Bone marrow (tissue), 2 donors: ENCODE data around the gene GRID1.
"Not testable (repeated sequence)": the region's sequence is repeated elsewhere in the genome, so short reads cannot be mapped to it uniquely, and the experiment has no call there.

Experiments
- DNase-seq, 2 donors: peaks; one replicate each; lab custom pipeline; 2025; lab: John Stamatoyannopoulos, UW

The GRID1 gene

DNA sequence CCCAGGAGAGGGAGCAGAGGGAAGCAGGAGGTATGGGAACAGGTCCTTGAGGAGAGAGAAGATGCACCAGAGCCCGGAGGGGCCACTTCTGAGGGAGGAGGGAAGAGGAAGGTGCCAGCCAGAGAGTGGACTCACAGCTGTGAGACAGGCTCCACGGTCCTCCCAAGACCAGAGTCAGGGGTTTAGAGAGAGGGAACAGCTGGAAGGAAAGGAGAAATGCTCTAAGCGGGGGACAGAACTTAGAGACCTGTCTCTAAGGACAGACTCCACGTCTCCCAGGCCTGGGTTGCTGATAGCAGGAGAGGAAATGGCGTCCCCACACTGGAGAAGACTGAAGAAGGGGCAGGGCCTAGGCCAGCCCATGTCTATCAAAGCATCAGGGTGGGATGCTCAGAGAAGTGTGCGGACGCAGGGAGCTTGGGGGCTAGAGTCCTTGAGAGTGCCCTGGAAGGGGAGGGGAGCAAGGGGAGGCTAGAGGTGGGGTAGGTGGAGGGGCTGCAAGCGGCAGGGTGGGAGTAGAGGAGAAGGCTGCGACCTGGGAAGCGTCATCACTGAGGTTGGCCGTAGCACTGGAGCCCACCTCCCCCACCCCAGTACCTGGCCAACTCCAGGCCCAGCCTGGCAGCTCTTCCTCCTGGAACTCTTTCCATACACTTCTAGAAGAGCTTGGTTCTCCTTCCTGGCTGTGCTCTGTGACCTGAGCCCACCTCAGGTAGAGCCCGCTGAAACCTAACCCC, 25.6 kb upstream of the GRID1 start:
- DNase-seq, result no peak

DNA sequence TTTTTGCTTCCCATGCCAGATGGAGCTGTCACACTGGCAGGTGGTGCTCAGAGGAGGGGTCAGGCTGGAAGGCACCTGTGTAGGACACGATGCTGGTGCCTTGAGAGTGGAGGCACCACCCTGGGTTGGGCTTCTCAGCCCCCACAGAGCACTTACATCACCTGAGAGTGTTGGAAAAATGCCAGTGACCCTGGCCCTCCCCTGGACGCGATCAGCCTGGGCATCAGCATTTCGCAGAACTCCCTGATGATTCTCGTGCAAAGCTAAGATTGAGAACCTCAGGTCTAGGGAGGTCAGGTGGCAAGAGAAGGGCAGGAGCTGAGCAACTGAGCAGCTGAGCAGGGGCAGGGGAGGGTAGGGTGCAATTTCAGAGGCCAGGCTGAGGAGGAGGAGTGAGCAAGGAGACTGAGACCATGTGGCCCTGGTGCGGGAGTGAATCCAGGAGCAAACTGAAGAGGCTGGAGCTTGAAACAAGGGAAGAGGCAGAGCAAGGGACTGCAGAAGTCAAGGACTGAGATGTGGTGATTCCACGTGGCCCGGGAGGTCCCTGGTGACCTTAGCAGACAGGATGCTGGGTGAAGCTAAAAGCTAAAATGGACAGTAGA, 24.7 kb upstream of the GRID1 start:
- no peak for DNase-seq

DNA sequence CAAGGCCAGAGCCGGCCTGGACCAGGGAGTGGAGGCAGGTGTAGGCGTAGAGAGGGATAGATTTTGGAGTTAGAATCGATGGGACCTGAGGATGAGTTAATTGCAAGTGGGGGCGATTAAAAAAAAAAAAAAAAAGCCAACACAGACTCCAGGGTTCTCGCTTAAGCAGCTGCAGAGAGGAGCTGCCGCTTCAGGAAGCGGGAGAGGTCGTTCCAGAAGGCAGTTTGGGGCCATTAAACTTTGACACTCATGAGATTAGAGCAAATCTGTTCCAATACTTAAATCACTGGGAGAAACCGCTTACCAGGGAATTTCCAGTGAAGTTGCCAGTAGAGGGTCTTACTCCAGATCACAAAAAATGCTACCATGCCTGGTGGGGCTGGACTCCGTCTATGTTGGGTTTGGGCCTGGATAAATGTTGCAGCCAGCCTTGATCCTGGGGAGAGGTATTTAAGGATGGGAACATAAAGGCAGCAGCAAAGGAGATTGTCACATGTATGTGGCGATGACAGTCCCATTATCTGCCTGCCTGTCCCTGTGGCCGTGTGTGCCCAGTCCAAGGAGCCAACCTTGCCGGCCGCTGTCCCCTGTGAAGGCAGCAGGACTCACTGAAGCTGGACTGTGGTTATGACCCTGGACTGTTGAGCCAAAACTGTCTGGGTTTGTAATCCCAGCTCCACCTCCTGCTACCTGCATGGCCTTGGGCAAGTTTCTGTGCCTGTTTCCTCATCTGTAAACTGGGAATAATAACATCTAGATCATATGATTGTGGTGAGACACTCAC, 23.9 kb upstream of the GRID1 start:
- DNase-seq, result no peak

- no peak for DNase-seq
Measured at GRCh38 chr10:86389441-86390193, 23.0 kb upstream of the GRID1 start.

GRCh38 chr10:86389109-86389440, 22.5 kb upstream of the GRID1 start:
- DNase-seq, result not testable (repeated sequence)

DNA sequence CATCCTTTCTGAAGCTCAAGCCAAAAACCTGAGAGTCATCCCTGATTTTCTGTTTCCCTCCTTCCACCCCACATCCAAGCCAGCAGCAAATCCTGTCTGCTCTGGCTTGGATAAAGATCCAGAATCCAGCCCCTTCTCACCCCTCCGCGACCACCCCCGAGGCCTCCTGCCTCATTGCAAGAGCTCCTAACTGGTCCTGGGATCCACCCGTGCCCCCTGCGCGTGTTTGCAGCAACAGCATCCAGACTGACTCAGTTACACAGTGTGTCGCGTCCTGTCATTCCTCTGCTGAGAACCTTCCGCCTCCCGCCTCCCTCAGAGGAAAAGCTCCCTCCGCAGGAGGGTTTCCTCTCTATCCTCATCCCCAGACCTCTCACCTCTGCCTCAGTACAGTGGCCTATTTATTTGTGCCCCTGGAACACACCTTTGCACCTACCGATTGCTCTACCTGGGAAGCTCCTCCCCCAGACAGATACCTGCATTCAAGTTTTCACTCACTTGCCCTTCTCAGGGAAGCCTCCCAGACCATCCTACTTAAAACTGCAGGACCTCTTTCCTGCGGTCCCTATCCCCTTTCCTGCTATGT, 21.6 kb upstream of the GRID1 start:
- no peak for DNase-seq

DNA sequence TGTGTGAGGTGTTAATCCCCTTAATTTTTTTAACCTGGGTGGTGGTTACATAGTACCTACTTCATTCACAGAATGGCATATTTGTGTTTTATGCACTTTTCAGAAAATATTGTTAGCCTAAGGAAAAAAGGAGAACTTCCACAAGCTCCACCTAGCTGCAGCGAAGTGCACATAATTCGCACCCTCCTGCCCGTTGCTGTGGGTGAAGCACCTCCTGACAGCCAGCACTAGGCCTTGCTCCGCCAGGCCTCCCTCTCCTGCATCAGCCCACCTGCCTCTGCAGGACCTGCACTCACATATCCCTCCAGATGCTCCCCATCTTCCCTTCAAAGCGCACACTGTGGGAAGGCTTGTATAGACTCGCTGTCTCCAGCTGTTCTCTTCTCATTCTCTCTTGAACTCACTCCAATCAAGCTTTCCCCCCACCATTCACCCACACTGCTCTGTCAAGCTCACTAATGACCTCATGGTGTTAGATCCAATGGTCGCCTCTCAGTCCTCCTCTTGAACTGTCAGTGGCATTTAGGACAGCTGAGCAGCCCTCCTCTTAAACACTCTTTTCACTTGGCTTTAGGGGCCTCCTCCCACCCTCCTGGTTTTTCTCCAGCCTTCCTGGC, 20.7 kb upstream of the GRID1 start:
- DNase-seq, result no peak

DNA sequence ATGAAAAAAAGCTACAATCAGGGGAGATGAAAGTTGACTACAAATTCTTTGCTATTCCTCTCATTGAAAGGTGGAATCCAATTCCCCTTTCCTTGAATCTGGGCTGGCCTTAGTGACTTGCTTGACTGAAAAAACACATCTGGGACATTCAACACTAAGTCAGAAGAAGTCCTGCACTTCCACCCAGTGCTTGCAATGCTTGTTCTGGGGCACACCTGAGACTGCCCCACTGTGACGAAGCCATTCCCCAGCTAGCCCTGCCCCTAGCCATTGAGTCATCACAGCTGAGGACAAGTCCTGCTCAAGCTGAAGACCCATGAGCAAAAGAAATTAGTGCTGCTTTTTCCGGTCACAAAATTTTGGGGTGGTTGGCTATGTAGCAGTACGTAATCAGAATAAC, 19.2 kb upstream of the GRID1 start:
- no peak for DNase-seq

GRCh38 chr10:86377797-86378146, 11.2 kb upstream of the GRID1 start:
- DNase-seq, result no peak

GRCh38 chr10:86376852-86377796, 10.5 kb upstream of the GRID1 start:
- peak in 1 of 2 donors; percentile 60 for DNase-seq

GRCh38 chr10:86376403-86376802, 9.8 kb upstream of the GRID1 start:
- no peak for DNase-seq

DNA sequence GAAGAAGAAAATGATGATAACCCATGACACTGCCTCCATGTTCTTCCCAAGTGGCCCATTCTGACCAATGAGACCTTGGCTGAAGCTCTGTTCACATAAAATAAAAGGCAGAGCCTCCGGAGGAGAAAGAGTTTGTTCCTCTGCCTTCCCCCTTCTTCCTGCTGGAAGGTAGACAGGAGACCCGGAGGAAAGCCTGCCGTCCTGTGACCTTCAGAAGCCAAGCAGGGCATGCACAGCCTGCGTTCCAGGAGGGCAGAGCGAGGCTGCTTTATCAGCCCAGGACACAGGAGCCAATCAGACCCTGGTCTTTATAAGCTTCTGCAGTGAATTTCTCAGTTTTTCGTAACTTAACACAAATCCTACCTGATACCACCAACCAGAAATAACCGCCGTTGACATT, 8.6 kb upstream of the GRID1 start:
- DNase-seq, result no peak

GRCh38 chr10:86374664-86375063, 8.1 kb upstream of the GRID1 start:
- no peak for DNase-seq

- DNase-seq, result no peak
Measured at GRCh38 chr10:86373828-86374227, 7.2 kb upstream of the GRID1 start.

DNA sequence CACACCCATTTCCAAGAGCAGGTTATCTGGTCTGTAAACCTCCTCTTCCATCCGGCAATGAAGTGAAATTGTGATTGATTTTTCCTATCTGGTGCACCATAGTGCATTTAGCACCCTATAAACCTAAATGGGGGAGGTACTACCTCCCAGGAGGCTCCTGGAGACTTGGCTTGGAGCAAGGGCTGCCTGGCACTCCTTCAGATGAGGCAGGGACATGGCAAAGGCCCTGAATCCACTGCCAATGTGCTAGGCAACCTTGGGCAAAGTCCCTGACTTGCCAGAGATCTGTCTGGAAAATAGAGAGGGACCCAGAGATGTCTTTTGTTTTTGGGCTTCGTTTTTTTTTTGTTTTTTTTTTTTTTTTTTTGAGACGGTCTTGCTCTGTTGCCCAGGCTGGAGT, 6.7 kb upstream of the GRID1 start:
- DNase-seq, result no peak

- no peak for DNase-seq
Measured at GRCh38 chr10:86372784-86373239, 6.2 kb upstream of the GRID1 start.

DNA sequence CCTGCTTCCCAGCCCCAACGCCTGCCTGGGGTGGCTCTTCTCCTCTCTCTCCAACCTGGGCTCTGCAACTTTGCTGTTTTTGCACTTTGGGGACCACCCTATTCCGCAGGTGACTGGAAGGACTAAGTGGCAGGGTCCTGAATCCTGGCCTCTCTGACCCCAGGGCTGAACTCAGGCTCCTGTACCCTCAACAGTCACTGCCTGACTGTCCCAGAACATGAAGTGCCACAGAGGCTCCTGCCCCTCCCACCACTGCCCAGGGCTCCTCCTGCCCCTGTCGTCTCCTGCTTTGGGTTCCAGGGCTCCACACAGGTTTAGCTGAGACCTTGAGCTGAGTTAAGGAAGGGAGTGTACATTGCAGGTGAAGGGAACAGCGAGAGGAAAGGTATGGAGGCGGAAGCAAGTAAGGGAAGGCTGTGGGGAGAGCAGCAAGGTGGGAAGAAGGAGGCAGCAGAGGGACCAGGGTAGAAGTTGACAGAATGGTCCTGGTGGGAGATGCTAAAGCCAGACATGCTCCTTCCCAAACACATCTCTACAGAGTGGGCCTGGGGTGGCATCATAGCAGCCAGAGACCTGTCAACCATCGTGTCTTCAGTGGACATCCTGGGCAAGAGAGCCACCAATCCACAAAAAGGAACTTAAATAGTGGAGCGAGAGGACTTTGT, 5.7 kb upstream of the GRID1 start:
- no peak for DNase-seq

DNA sequence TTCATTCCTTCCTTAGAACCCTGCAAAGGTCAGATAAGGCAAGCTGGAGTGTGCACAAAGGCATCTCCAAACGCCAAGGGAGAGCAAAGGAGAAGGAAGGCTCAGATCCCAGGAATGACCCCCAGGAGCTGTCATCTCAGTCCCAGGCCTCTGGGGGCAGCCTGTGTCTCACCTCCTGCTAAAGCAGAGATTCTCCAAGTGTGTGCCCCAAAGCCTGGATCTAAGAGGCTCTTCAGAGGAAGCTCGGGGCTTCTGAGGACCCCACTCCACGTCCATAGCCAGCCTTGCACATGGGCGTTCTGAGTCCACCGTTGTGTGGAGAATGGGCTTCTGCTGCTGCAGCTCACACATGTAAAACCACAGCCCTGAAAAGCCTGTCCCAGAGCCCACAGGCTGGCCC, 5.1 kb upstream of the GRID1 start:
- no peak for DNase-seq

- no peak for DNase-seq
Measured at GRCh38 chr10:86371116-86371515, 4.5 kb upstream of the GRID1 start.

GRCh38 chr10:86370006-86370585, 3.5 kb upstream of the GRID1 start:
- no peak for DNase-seq
